Upper lobe of left lung (tissue), 6 donors: ENCODE measurements around the gene KLHL12. TPM values are rescaled to one million over a fixed set of nuclear protein-coding genes. Genes with fewer than 3 reads are reported as not detected.

Source experiments
- ATAC-seq, 2 donors: fragments of 200-7000 bp; cut with Tn5 transposase; one replicate each; pipeline ENCODE4 v1.9.1; 2022; ENCODE audit warnings: mild to moderate bottlenecking in 2 of 2, moderate library complexity in 2 of 2; ENCODE audit not compliant: low FRiP score in 2 of 2
- DNase-seq, 2 donors: peaks; one replicate each; pipeline ENCODE4 v3.0.0-alpha.2; 2019 to 2020
- H3K27ac ChIP-seq, 4 donors: fragments of 200-600 bp; sonication (generic); one replicate each; pipeline ENCODE4 v1.5.1; 2016 to 2019
- H3K27me3 ChIP-seq, 4 donors: fragments of 200-600 bp; sonication (generic); one replicate each; pipeline ENCODE4 v1.5.1; 2017 to 2019
- H3K36me3 ChIP-seq, 4 donors: fragments of 200-600 bp; sonication (generic); one replicate each; pipeline ENCODE4 v1.5.1; 2016 to 2019
- H3K4me1 ChIP-seq, 4 donors: fragments of 200-600 bp; sonication (generic); one replicate each; pipeline ENCODE4 v1.5.1; 2018 to 2019
- H3K4me3 ChIP-seq, 4 donors: fragments of 200-600 bp; sonication (generic); one replicate each; pipeline ENCODE4 v1.5.1; 2017 to 2019; ENCODE audit warnings: mild to moderate bottlenecking in 2 of 4, moderate library complexity in 1 of 4
- H3K9me3 ChIP-seq, 4 donors: fragments of 200-600 bp; sonication (generic); one replicate each; pipeline ENCODE4 v1.5.1; 2018 to 2019
- EP300 ChIP-seq, 4 donors: sonication (generic); formaldehyde crosslinking; IDR thresholded peaks; one replicate each; pipeline ENCODE4 v1.5.1; 2017; ENCODE audit warnings: antibody characterized with exemption in 4 of 4, control low read depth in 2 of 4
- POLR2A ChIP-seq, 4 donors: fragments of 450-650 bp; IDR thresholded peaks; one replicate each; pipeline ENCODE4 v1.5.1; 2016 to 2017; ENCODE audit warnings: antibody characterized with exemption in 4 of 4, mild to moderate bottlenecking in 2 of 4
- POLR2AphosphoS5 ChIP-seq, 2 donors: sonication (generic); formaldehyde crosslinking; IDR thresholded peaks; one replicate each; pipeline ENCODE4 v1.5.1; 2017; ENCODE audit warnings: antibody characterized with exemption in 2 of 2
- WGBS, 2 donors: methylation state at CpG; one replicate each; pipeline ENCODE4 v1.1.5; 2017 to 2018; 5-methylcytosine and 5-hydroxymethylcytosine counted together
- total RNA-seq, 6 donors: library from RNA; depleted of rRNA in 4 of 6; stranded (reverse); fragments of >200 nt in 4 of 6; gene quantifications; one replicate each; pipeline versions ENCODE4 v1.1.0 to v1.2.1, GENCODE V29; 2016 to 2021
- TF ChIP-seq, protein P1 (sequence below), 6 experiments: fragments of 450-650 bp in 4 of 6; fragments of 200-600 bp in 2 of 6; sonication (generic) in 2 of 6; IDR thresholded peaks; one replicate each; pipeline ENCODE4 v1.5.1; 2016 to 2019; ENCODE audit warnings: antibody characterized with exemption in 6 of 6
- donor health status: DM: no; HTN: no; CAD: no; lungs with moderate emphysema.
- donor health status: DM: no; HTN: yes; CAD: no; lungs with severe emphysema.

The KLHL12 gene
- total RNA-seq, 6 donors from 2014 or later: 12.0 to 25.1 (median 19.9) TPM

DNA sequence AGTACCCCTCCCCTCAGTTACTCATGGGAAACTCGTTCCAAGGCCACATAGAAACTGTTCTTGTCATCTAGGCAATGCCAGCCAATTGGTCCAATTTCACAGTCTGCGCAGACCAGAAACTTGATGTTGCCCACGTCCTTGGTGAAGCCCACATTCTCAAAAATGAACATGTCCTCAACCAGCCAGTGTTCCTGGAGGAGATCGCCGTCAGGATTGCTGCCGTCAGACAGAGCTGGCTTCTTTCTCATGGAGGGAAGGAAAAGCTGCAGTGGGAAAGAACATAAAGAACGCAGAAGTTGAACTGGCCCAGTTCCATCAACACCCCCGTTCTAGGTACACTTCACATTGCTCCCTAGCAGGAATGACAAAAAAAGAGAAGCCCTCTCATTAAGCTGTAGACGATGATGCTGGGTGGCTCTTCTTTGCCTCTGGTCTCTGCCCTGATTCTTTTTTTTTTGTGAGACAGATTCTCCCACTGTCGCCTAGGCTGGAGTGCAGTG lies 46.0 kb downstream of the KLHL12 start:
- no peaks in the 10 kb centered on the region for H3K27me3 ChIP-seq
- no peak for ATAC-seq
- WGBS, 2 donors: 90 to 94% methylated on average over 10 of the region's 10 CpGs

GRCh38 chr1:202880062-202880461 lies 47.0 kb downstream of the KLHL12 start:
- H3K9me3 ChIP-seq: no peaks in the 10 kb centered on the region
- TF ChIP-seq, protein P1, sequence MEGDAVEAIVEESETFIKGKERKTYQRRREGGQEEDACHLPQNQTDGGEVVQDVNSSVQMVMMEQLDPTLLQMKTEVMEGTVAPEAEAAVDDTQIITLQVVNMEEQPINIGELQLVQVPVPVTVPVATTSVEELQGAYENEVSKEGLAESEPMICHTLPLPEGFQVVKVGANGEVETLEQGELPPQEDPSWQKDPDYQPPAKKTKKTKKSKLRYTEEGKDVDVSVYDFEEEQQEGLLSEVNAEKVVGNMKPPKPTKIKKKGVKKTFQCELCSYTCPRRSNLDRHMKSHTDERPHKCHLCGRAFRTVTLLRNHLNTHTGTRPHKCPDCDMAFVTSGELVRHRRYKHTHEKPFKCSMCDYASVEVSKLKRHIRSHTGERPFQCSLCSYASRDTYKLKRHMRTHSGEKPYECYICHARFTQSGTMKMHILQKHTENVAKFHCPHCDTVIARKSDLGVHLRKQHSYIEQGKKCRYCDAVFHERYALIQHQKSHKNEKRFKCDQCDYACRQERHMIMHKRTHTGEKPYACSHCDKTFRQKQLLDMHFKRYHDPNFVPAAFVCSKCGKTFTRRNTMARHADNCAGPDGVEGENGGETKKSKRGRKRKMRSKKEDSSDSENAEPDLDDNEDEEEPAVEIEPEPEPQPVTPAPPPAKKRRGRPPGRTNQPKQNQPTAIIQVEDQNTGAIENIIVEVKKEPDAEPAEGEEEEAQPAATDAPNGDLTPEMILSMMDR (IDR thresholded peaks at IDR 0.05): no peak
- TF ChIP-seq EP300 (IDR thresholded peaks at IDR 0.05): no peak
- TF ChIP-seq POLR2A (IDR thresholded peaks at IDR 0.05): no peak
- no peak for TF ChIP-seq POLR2AphosphoS5 (IDR thresholded peaks at IDR 0.05)
- peaks cover 0 to 7% (median 0%) of the 10 kb centered on the region in 4 donors for H3K4me1 ChIP-seq
- peak in 1 of 2 donors; percentile 27 for DNase-seq
- no peak overlapping the region for H3K27ac ChIP-seq
- ATAC-seq: no peak
- peaks cover 0 to 38% (median 11%) of the 10 kb centered on the region in 4 donors for H3K36me3 ChIP-seq
- H3K4me3 ChIP-seq: no peak overlapping the region
- H3K27me3 ChIP-seq: no peaks in the 10 kb centered on the region

More for the DNA sequence above, 46.0 kb downstream of the KLHL12 start:
- DNase-seq: no peak
- Histone ChIP-seq H3K4me1 (peaks cover 0 to 8% (median 0%) of the 10 kb centered on the region in 4 donors), H3K4me3 (no peak overlapping the region), H3K36me3 (peaks cover 0 to 38% (median 11%) of the 10 kb centered on the region in 4 donors), H3K9me3 (no peaks in the 10 kb centered on the region), H3K27ac (no peak overlapping the region)
- TF ChIP-seq, protein P1 (IDR thresholded peaks at IDR 0.05): no peak
- no peak for TF ChIP-seq EP300 (IDR thresholded peaks at IDR 0.05)
- TF ChIP-seq POLR2A (IDR thresholded peaks at IDR 0.05): no peak
- TF ChIP-seq POLR2AphosphoS5 (IDR thresholded peaks at IDR 0.05): no peak

DNA sequence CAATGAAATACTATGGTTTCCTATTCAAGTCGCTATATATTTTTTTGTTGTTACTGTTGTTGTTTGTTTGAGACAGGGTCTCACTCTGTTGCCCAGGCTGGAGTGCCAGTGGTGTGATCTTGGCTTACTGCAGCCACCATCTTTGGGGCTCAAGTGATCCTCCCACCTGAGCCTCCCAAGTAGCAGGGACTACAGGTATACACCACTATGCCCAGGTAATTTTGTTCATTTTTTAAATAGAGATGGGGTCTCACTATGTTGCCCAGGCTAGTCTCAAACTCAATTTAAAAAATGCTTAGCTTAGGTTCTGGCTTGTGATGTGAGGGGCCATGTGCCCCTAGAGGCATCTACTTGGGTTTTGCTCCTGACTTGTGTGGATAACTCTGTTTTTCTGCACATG lies 47.9 kb downstream of the KLHL12 start:
- DNase-seq (no peak), ATAC-seq (no peak)
- Histone ChIP-seq H3K27ac (no peak overlapping the region), H3K36me3 (peaks cover 0 to 36% (median 11%) of the 10 kb centered on the region in 4 donors), H3K27me3 (no peaks in the 10 kb centered on the region), H3K9me3 (no peaks in the 10 kb centered on the region), H3K4me1 (peaks cover 0 to 7% (median 0%) of the 10 kb centered on the region in 4 donors), H3K4me3 (no peak overlapping the region)
- WGBS, 2 donors: 94 to 97% methylated on average over 1 of the region's 1 CpG
- TF ChIP-seq POLR2AphosphoS5 (IDR thresholded peaks at IDR 0.05) (no peak), EP300 (IDR thresholded peaks at IDR 0.05) (no peak), POLR2A (IDR thresholded peaks at IDR 0.05) (no peak)
- TF ChIP-seq, protein P1 (IDR thresholded peaks at IDR 0.05): no peak

- H3K4me3 ChIP-seq: no peak overlapping the region
- no peak for TF ChIP-seq EP300 (IDR thresholded peaks at IDR 0.05)
- TF ChIP-seq POLR2AphosphoS5 (IDR thresholded peaks at IDR 0.05): no peak
- no peak for TF ChIP-seq POLR2A (IDR thresholded peaks at IDR 0.05)
- TF ChIP-seq, protein P1 (IDR thresholded peaks at IDR 0.05): no peak
- H3K36me3 ChIP-seq: peaks cover 0 to 2% (median 0%) of the 10 kb centered on the region in 4 donors
- H3K27me3 ChIP-seq: no peaks in the 10 kb centered on the region
- WGBS, 2 donors: 91 to 95% methylated on average over 4 of the region's 4 CpGs
- H3K4me1 ChIP-seq: no peaks in the 10 kb centered on the region
- no peaks in the 10 kb centered on the region for H3K9me3 ChIP-seq
- DNase-seq: no peak
- no peak for ATAC-seq
- H3K27ac ChIP-seq: no peak overlapping the region
Measured at GRCh38 chr1:202873026-202873425, 54.0 kb downstream of the KLHL12 start.

GRCh38 chr1:202871367-202871766 lies 55.7 kb downstream of the KLHL12 start:
- Histone ChIP-seq H3K27ac (no peak overlapping the region), H3K36me3 (no peaks in the 10 kb centered on the region), H3K9me3 (no peaks in the 10 kb centered on the region), H3K4me1 (no peaks in the 10 kb centered on the region), H3K27me3 (no peaks in the 10 kb centered on the region), H3K4me3 (no peak overlapping the region)
- ATAC-seq (no peak), DNase-seq (no peak)
- no peak for TF ChIP-seq POLR2AphosphoS5 (IDR thresholded peaks at IDR 0.05)
- no peak for TF ChIP-seq POLR2A (IDR thresholded peaks at IDR 0.05)
- TF ChIP-seq EP300 (IDR thresholded peaks at IDR 0.05): no peak
- TF ChIP-seq, protein P1 (IDR thresholded peaks at IDR 0.05): no peak
- 74 to 82% methylated on average over 4 of the region's 4 CpGs for WGBS, 2 donors
